ENCODE measurements around the gene RAF1. TPM values are rescaled to one million over a fixed set of nuclear protein-coding genes. Genes with fewer than 3 reads are reported as not detected.

Gene RAF1
- total and polyA plus RNA-seq, 2 donors (not counting 1 experiment from before 2014, with no cell fraction given): 134 to 258 TPM

- no peak for TF ChIP-seq EZH2 (IDR thresholded peaks at IDR 0.05; ENCODE audit: low read length, missing control alignments)
- TF ChIP-seq, protein P1, sequence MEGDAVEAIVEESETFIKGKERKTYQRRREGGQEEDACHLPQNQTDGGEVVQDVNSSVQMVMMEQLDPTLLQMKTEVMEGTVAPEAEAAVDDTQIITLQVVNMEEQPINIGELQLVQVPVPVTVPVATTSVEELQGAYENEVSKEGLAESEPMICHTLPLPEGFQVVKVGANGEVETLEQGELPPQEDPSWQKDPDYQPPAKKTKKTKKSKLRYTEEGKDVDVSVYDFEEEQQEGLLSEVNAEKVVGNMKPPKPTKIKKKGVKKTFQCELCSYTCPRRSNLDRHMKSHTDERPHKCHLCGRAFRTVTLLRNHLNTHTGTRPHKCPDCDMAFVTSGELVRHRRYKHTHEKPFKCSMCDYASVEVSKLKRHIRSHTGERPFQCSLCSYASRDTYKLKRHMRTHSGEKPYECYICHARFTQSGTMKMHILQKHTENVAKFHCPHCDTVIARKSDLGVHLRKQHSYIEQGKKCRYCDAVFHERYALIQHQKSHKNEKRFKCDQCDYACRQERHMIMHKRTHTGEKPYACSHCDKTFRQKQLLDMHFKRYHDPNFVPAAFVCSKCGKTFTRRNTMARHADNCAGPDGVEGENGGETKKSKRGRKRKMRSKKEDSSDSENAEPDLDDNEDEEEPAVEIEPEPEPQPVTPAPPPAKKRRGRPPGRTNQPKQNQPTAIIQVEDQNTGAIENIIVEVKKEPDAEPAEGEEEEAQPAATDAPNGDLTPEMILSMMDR (conservative IDR thresholded peaks at IDR 0.05 in 1 of 2, IDR thresholded peaks at IDR 0.05 in 1 of 2; ENCODE audit: low read depth in 1 of 2, low read length in 2 of 2): no peak
- Histone ChIP-seq H3K4me3 (replicated peaks in 1 of 4; ENCODE audit: control extremely low read depth in 1 of 4, insufficient read depth in 1 of 4, low read depth in 3 of 4, low read length in 4 of 4) (no peak overlapping the region), H3K27ac (ENCODE audit: insufficient read depth, low read length) (no peak overlapping the region), H3K27me3 (ENCODE audit: control insufficient read depth, insufficient read depth, low read length) (no peaks in the 10 kb centered on the region), H2AFZ (ENCODE audit: low read length) (no peak overlapping the region), H3K9ac (ENCODE audit: insufficient read depth, low read length) (no peak overlapping the region), H3K4me1 (ENCODE audit: control insufficient read depth, extremely low read depth, insufficient read depth, low read length) (peaks cover 2% of the 10 kb centered on the region), H3K4me2 (ENCODE audit: extremely low read depth, insufficient read depth, low read length) (no peak overlapping the region), H3K79me2 (ENCODE audit: control insufficient read depth, insufficient read depth, low read length) (peaks cover 1% of the 10 kb centered on the region), H4K20me1 (ENCODE audit: control insufficient read depth, extremely low read depth, insufficient read depth, low read length) (no peaks in the 10 kb centered on the region), H3K36me3 (ENCODE audit: control insufficient read depth, insufficient read depth, low read length) (peaks cover 15% of the 10 kb centered on the region), H3K9me3 (ENCODE audit: control insufficient read depth, insufficient read depth, low read depth, low read length) (no peaks in the 10 kb centered on the region)
- DNase-seq (ENCODE audit: low read depth in 2 of 2): no peak
Observed at GRCh38 chr3:12590096-12590495, 73.8 kb downstream of the RAF1 start.

- Histone ChIP-seq H3K4me3 (replicated peaks in 1 of 4; ENCODE audit: control extremely low read depth in 1 of 4, insufficient read depth in 1 of 4, low read depth in 3 of 4, low read length in 4 of 4) (no peak overlapping the region), H3K27ac (ENCODE audit: insufficient read depth, low read length) (no peak overlapping the region), H3K9ac (ENCODE audit: insufficient read depth, low read length) (no peak overlapping the region), H3K4me1 (ENCODE audit: control insufficient read depth, extremely low read depth, insufficient read depth, low read length) (peaks cover 2% of the 10 kb centered on the region), H3K79me2 (ENCODE audit: control insufficient read depth, insufficient read depth, low read length) (peaks cover 1% of the 10 kb centered on the region), H4K20me1 (ENCODE audit: control insufficient read depth, extremely low read depth, insufficient read depth, low read length) (no peaks in the 10 kb centered on the region), H2AFZ (ENCODE audit: low read length) (no peak overlapping the region), H3K4me2 (ENCODE audit: extremely low read depth, insufficient read depth, low read length) (peak overlapping the region; percentile 10), H3K27me3 (ENCODE audit: control insufficient read depth, insufficient read depth, low read length) (no peaks in the 10 kb centered on the region), H3K36me3 (ENCODE audit: control insufficient read depth, insufficient read depth, low read length) (peaks cover 27% of the 10 kb centered on the region), H3K9me3 (ENCODE audit: control insufficient read depth, insufficient read depth, low read depth, low read length) (no peaks in the 10 kb centered on the region)
- peak in 1 of 2 donors; percentile 50 for DNase-seq (ENCODE audit: low read depth in 2 of 2)
- TF ChIP-seq EZH2 (IDR thresholded peaks at IDR 0.05; ENCODE audit: low read length, missing control alignments): no peak
- TF ChIP-seq, protein P1 (conservative IDR thresholded peaks at IDR 0.05 in 1 of 2, IDR thresholded peaks at IDR 0.05 in 1 of 2; ENCODE audit: low read depth in 1 of 2, low read length in 2 of 2): no peak
Observed at GRCh38 chr3:12588039-12589009, 75.6 kb downstream of the RAF1 start.

DNA sequence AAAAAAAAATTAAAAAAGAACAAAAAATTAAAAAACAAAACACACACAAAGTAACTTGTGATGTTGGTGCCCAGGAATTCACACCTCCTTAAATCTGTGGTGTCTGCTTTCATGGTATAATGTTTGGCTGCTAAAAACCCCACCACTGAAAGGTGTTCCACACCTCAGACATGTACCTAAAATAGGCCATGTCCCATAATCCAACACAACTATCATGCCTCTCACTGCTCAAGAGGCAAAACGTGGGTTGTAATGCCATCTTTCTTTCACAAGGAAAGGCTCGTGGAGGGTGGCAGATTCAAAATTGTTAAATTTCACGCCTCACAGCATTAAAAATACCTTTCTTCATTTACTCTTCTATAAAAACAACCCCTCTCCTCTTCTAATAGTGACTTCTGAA, 77.5 kb downstream of the RAF1 start:
- peaks cover 2% of the 10 kb centered on the region for H3K4me1 ChIP-seq (ENCODE audit: control insufficient read depth, extremely low read depth, insufficient read depth, low read length)
- TF ChIP-seq, protein P1 (conservative IDR thresholded peaks at IDR 0.05 in 1 of 2, IDR thresholded peaks at IDR 0.05 in 1 of 2; ENCODE audit: low read depth in 1 of 2, low read length in 2 of 2): no peak
- TF ChIP-seq EZH2 (IDR thresholded peaks at IDR 0.05; ENCODE audit: low read length, missing control alignments): no peak
- H3K4me2 ChIP-seq (ENCODE audit: extremely low read depth, insufficient read depth, low read length): no peak overlapping the region
- no peak overlapping the region for H2AFZ ChIP-seq (ENCODE audit: low read length)
- no peak overlapping the region for H3K4me3 ChIP-seq (replicated peaks in 1 of 4; ENCODE audit: control extremely low read depth in 1 of 4, insufficient read depth in 1 of 4, low read depth in 3 of 4, low read length in 4 of 4)
- no peaks in the 10 kb centered on the region for H3K9me3 ChIP-seq (ENCODE audit: control insufficient read depth, insufficient read depth, low read depth, low read length)
- DNase-seq (ENCODE audit: low read depth in 2 of 2): no peak
- no peaks in the 10 kb centered on the region for H3K27me3 ChIP-seq (ENCODE audit: control insufficient read depth, insufficient read depth, low read length)
- H3K9ac ChIP-seq (ENCODE audit: insufficient read depth, low read length): no peak overlapping the region
- no peaks in the 10 kb centered on the region for H4K20me1 ChIP-seq (ENCODE audit: control insufficient read depth, extremely low read depth, insufficient read depth, low read length)
- peaks cover 1% of the 10 kb centered on the region for H3K79me2 ChIP-seq (ENCODE audit: control insufficient read depth, insufficient read depth, low read length)
- H3K27ac ChIP-seq (ENCODE audit: insufficient read depth, low read length): no peak overlapping the region
- peaks cover 29% of the 10 kb centered on the region for H3K36me3 ChIP-seq (ENCODE audit: control insufficient read depth, insufficient read depth, low read length)

Measured in fibroblast of lung (primary cell).